ENCODE measurements around the gene MCTP2.

DNA sequence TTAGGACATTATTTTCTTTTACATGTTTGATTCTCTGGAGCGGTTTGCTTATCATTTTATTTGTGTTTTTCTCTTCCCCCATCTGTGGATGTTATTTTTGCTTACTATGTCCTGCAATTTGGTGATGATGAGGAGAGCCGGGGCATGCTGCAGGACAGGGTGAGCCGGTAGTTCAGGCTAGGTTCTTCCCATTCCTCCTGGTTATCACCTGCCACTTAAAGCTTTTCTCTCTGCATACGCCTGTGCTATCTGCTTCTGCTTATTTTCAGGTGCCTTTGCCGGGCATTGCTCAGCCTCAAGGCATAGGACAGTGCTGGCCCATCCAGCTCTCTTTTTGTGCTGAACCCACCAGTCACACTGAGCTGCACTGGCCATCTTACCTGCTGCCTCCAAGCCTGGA lies 85.8 kb downstream of the MCTP2 start:
- no peak for TF ChIP-seq EZH2 (IDR thresholded peaks at IDR 0.05; ENCODE audit: borderline replicate concordance, low read depth, low read length, poor library complexity, severe bottlenecking)
- TF ChIP-seq, protein P1, sequence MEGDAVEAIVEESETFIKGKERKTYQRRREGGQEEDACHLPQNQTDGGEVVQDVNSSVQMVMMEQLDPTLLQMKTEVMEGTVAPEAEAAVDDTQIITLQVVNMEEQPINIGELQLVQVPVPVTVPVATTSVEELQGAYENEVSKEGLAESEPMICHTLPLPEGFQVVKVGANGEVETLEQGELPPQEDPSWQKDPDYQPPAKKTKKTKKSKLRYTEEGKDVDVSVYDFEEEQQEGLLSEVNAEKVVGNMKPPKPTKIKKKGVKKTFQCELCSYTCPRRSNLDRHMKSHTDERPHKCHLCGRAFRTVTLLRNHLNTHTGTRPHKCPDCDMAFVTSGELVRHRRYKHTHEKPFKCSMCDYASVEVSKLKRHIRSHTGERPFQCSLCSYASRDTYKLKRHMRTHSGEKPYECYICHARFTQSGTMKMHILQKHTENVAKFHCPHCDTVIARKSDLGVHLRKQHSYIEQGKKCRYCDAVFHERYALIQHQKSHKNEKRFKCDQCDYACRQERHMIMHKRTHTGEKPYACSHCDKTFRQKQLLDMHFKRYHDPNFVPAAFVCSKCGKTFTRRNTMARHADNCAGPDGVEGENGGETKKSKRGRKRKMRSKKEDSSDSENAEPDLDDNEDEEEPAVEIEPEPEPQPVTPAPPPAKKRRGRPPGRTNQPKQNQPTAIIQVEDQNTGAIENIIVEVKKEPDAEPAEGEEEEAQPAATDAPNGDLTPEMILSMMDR (conservative IDR thresholded peaks at IDR 0.05; ENCODE audit: low read depth, low read length): no peak
